Calu3 (cell line): Measurements from ENCODE around the gene ALPK3. TPM values are rescaled to one million over a fixed set of nuclear protein-coding genes. Genes with fewer than 3 reads are reported as not detected.

Experiments used
- BruUV-seq: library from RNA; stranded (reverse); fragments of 400-500 nt; replicated peaks from 2 replicates; lab custom pipeline; 2021; lab: Mats Ljungman, UMichigan
- CTCF ChIA-PET: fragments of 300-600 bp; sonication (Branson Sonifier 250); formaldehyde crosslinking; loops from one replicate; lab custom pipeline; 2022; ENCODE audit warnings: antibody characterized with exemption; lab: Charles Lee
- DNase-seq: peaks from one replicate; pipeline ENCODE4 v3.0.0; 2022
- H3K27ac Mint-ChIP-seq: one replicate; pipeline ENCODE4 v1.8.0; 2022; ENCODE audit warnings: mixed read lengths; ENCODE audit not compliant: unreplicated experiment
- H3K27me3 Mint-ChIP-seq: one replicate; pipeline ENCODE4 v1.8.0; 2022; ENCODE audit warnings: mixed read lengths; ENCODE audit not compliant: unreplicated experiment
- H3K36me3 Mint-ChIP-seq: one replicate; pipeline ENCODE4 v1.8.0; 2022; ENCODE audit warnings: mild to moderate bottlenecking, moderate library complexity, mixed read lengths; ENCODE audit not compliant: insufficient read depth, unreplicated experiment
- H3K4me1 Mint-ChIP-seq: one replicate; pipeline ENCODE4 v1.8.0; 2022; ENCODE audit warnings: mild to moderate bottlenecking, low read depth, mixed read lengths; ENCODE audit not compliant: unreplicated experiment
- H3K4me3 Mint-ChIP-seq: one replicate; pipeline ENCODE4 v1.8.0; 2022; ENCODE audit warnings: mild to moderate bottlenecking, low read depth, moderate library complexity, mixed read lengths; ENCODE audit not compliant: unreplicated experiment
- H3K9me3 Mint-ChIP-seq: one replicate; pipeline ENCODE4 v1.8.0; 2022; ENCODE audit warnings: low read depth, mixed read lengths; ENCODE audit not compliant: unreplicated experiment
- intact Hi-C: fragments of 100-400 bp; cut with micrococcal nuclease; formaldehyde crosslinking; loops from one replicate; pipeline ENCODE4 v1.10.0; 2022; ENCODE audit not compliant: unreplicated experiment
- total RNA-seq: library from RNA; stranded (reverse); gene quantifications from 2 replicates; pipeline ENCODE4 v1.2.3, GENCODE V29; 2022
- TF ChIP-seq, protein P1 (sequence below): fragments of 200-600 bp; IDR thresholded peaks from one replicate; pipeline ENCODE4 v1.8.0; 2022; ENCODE audit warnings: antibody characterized with exemption; ENCODE audit not compliant: unreplicated experiment

The ALPK3 gene
- total RNA-seq, 1 experiment from 2014 or later = 4.6 TPM

- BruUV-seq = no TSS peak
- H3K36me3 Mint-ChIP-seq = peaks cover 27% of the 10 kb centered on the region
These were observed 41.1 kb downstream of the ALPK3 start for GRCh38 chr15:84858231-84858630.

GRCh38 chr15:84859144-84859543 lies 42.0 kb downstream of the ALPK3 start:
- TF ChIP-seq, protein P1, sequence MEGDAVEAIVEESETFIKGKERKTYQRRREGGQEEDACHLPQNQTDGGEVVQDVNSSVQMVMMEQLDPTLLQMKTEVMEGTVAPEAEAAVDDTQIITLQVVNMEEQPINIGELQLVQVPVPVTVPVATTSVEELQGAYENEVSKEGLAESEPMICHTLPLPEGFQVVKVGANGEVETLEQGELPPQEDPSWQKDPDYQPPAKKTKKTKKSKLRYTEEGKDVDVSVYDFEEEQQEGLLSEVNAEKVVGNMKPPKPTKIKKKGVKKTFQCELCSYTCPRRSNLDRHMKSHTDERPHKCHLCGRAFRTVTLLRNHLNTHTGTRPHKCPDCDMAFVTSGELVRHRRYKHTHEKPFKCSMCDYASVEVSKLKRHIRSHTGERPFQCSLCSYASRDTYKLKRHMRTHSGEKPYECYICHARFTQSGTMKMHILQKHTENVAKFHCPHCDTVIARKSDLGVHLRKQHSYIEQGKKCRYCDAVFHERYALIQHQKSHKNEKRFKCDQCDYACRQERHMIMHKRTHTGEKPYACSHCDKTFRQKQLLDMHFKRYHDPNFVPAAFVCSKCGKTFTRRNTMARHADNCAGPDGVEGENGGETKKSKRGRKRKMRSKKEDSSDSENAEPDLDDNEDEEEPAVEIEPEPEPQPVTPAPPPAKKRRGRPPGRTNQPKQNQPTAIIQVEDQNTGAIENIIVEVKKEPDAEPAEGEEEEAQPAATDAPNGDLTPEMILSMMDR = no peak
- no peaks in the 10 kb centered on the region for H3K9me3 Mint-ChIP-seq
- no TSS peak for BruUV-seq
- peak overlapping the region; percentile 94 for H3K27ac Mint-ChIP-seq
- CTCF ChIA-PET = no interaction called here
- peaks cover 24% of the 10 kb centered on the region for H3K36me3 Mint-ChIP-seq
- peak overlapping the region; percentile 16 for H3K4me3 Mint-ChIP-seq
- H3K27me3 Mint-ChIP-seq = no peaks in the 10 kb centered on the region
- H3K4me1 Mint-ChIP-seq = peaks cover 66% of the 10 kb centered on the region
- DNase-seq = peak; percentile 94
- intact Hi-C loops = loop anchor here (1.0 kb wide), 2 partner anchors 18 to 53 kb away; no protein-coding TSS in a partner anchor

More at GRCh38 chr15:84858231-84858630, 41.1 kb downstream of the ALPK3 start:
- Mint-ChIP-seq H3K4me3 (peak overlapping the region; percentile 16), H3K4me1 (peaks cover 68% of the 10 kb centered on the region), H3K27me3 (no peaks in the 10 kb centered on the region), H3K27ac (peak overlapping the region; percentile 94), H3K9me3 (no peaks in the 10 kb centered on the region)
- no peak for DNase-seq
- CTCF ChIA-PET = no interaction called here
- intact Hi-C loops = no loop called here
- TF ChIP-seq, protein P1 = no peak

GRCh38 chr15:84859651-84860050 lies 42.5 kb downstream of the ALPK3 start:
- CTCF ChIA-PET = no interaction called here
- intact Hi-C loops = loop anchor here (1.0 kb wide), 2 partner anchors 18 to 53 kb away; no protein-coding TSS in a partner anchor
- Mint-ChIP-seq H3K27me3 (no peaks in the 10 kb centered on the region), H3K4me3 (no peak overlapping the region), H3K36me3 (peaks cover 24% of the 10 kb centered on the region), H3K27ac (peak overlapping the region; percentile 94), H3K4me1 (peaks cover 64% of the 10 kb centered on the region), H3K9me3 (no peaks in the 10 kb centered on the region)
- TF ChIP-seq, protein P1 = no peak
- BruUV-seq = TSS peak; percentile 38
- no peak for DNase-seq

GRCh38 chr15:84861781-84862180 lies 44.6 kb downstream of the ALPK3 start:
- H3K27me3 Mint-ChIP-seq = no peaks in the 10 kb centered on the region
- H3K4me3 Mint-ChIP-seq = no peak overlapping the region
- peaks cover 24% of the 10 kb centered on the region for H3K36me3 Mint-ChIP-seq
- no peaks in the 10 kb centered on the region for H3K9me3 Mint-ChIP-seq
- intact Hi-C loops = no loop called here
- TF ChIP-seq, protein P1 = no peak
- CTCF ChIA-PET = interaction anchor here (1.0 kb wide), 1 partner anchor 10 kb away, joined by 4 read pairs; no protein-coding TSS in a partner anchor
- no peak overlapping the region for H3K27ac Mint-ChIP-seq
- H3K4me1 Mint-ChIP-seq = peaks cover 50% of the 10 kb centered on the region
- no TSS peak for BruUV-seq
- DNase-seq = no peak
